Upper lobe of left lung (tissue), 6 donors: Measurements from ENCODE around the gene RIN3. TPM values are rescaled to one million over a fixed set of nuclear protein-coding genes. Genes with fewer than 3 reads are reported as not detected.
A peak's percentile ranks its signal among the peaks of the same experiment; 100 is the strongest.

ENCODE experiments used
- ATAC-seq, 2 donors: fragments of 200-7000 bp; cut with Tn5 transposase; one replicate each; pipeline ENCODE4 v1.9.1; 2022; ENCODE audit warnings: mild to moderate bottlenecking in 2 of 2, moderate library complexity in 2 of 2; ENCODE audit not compliant: low FRiP score in 2 of 2
- DNase-seq, 2 donors: peaks; one replicate each; pipeline ENCODE4 v3.0.0-alpha.2; 2019 to 2020
- H3K27ac ChIP-seq, 4 donors: fragments of 200-600 bp; sonication (generic); one replicate each; pipeline ENCODE4 v1.5.1; 2016 to 2019
- H3K27me3 ChIP-seq, 4 donors: fragments of 200-600 bp; sonication (generic); one replicate each; pipeline ENCODE4 v1.5.1; 2017 to 2019
- H3K36me3 ChIP-seq, 4 donors: fragments of 200-600 bp; sonication (generic); one replicate each; pipeline ENCODE4 v1.5.1; 2016 to 2019
- H3K4me1 ChIP-seq, 4 donors: fragments of 200-600 bp; sonication (generic); one replicate each; pipeline ENCODE4 v1.5.1; 2018 to 2019
- H3K4me3 ChIP-seq, 4 donors: fragments of 200-600 bp; sonication (generic); one replicate each; pipeline ENCODE4 v1.5.1; 2017 to 2019; ENCODE audit warnings: mild to moderate bottlenecking in 2 of 4, moderate library complexity in 1 of 4
- H3K9me3 ChIP-seq, 4 donors: fragments of 200-600 bp; sonication (generic); one replicate each; pipeline ENCODE4 v1.5.1; 2018 to 2019
- EP300 ChIP-seq, 4 donors: sonication (generic); formaldehyde crosslinking; IDR thresholded peaks; one replicate each; pipeline ENCODE4 v1.5.1; 2017; ENCODE audit warnings: antibody characterized with exemption in 4 of 4, control low read depth in 2 of 4
- POLR2A ChIP-seq, 4 donors: fragments of 450-650 bp; IDR thresholded peaks; one replicate each; pipeline ENCODE4 v1.5.1; 2016 to 2017; ENCODE audit warnings: antibody characterized with exemption in 4 of 4, mild to moderate bottlenecking in 2 of 4
- POLR2AphosphoS5 ChIP-seq, 2 donors: sonication (generic); formaldehyde crosslinking; IDR thresholded peaks; one replicate each; pipeline ENCODE4 v1.5.1; 2017; ENCODE audit warnings: antibody characterized with exemption in 2 of 2
- WGBS, 2 donors: methylation state at CpG; one replicate each; pipeline ENCODE4 v1.1.5; 2017 to 2018; 5-methylcytosine and 5-hydroxymethylcytosine counted together
- total RNA-seq, 6 donors: library from RNA; depleted of rRNA in 4 of 6; stranded (reverse); fragments of >200 nt in 4 of 6; gene quantifications; one replicate each; pipeline versions ENCODE4 v1.1.0 to v1.2.1, GENCODE V29; 2016 to 2021
- TF ChIP-seq, protein P1 (sequence below), 6 experiments: fragments of 450-650 bp in 4 of 6; fragments of 200-600 bp in 2 of 6; sonication (generic) in 2 of 6; IDR thresholded peaks; one replicate each; pipeline ENCODE4 v1.5.1; 2016 to 2019; ENCODE audit warnings: antibody characterized with exemption in 6 of 6
- donor health status: DM: no; HTN: no; CAD: no; lungs with moderate emphysema.
- donor health status: DM: no; HTN: yes; CAD: no; lungs with severe emphysema.

The RIN3 gene
- total RNA-seq, 6 donors from 2014 or later = 19.0 to 88.0 (median 59.7) TPM

DNA sequence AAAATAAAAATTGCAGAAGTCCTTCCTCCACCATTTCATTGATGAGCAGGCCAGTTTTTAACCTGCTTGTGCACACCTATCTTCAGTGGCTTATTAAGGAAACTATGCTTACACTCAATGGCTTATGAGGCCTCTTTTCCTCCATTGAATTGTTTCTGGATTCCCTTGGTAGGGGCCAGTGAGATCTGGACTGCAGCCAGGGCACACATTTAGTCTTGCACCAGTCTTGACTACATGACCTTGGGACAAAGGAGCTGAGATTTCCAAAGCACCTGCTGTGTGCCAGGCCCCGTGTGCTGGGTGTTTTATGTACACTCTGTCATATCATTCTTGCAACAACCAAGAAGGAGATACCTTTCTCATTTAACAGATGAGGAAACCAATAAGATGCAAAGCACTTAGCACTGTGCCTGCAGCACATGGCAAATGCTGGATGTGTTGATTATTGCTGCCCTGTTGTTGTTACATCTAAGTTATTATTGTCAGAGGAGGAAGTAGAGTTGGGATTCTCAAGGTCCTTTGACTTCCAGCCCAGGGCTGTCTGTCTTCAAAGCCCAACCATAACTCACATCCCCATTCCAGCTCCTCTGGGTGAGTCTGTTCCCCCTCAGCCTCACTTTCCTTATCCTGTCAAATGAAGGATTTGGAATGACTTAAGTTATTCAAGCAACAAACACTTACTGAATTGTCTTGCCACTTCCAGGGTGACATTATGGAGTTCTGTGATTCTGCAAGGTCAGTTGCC, 31.6 kb upstream of the RIN3 start:
- DNase-seq = peak in 1 of 2 donors; percentile 16
- Histone ChIP-seq H3K4me1 (peaks cover 13 to 15% (median 14%) of the 10 kb centered on the region in 4 donors), H3K4me3 (no peak overlapping the region), H3K9me3 (no peaks in the 10 kb centered on the region), H3K27ac (no peak overlapping the region), H3K27me3 (no peaks in the 10 kb centered on the region), H3K36me3 (no peaks in the 10 kb centered on the region)
- ATAC-seq = no peak
- no peak for TF ChIP-seq POLR2AphosphoS5 (IDR thresholded peaks at IDR 0.05)
- TF ChIP-seq, protein P1, sequence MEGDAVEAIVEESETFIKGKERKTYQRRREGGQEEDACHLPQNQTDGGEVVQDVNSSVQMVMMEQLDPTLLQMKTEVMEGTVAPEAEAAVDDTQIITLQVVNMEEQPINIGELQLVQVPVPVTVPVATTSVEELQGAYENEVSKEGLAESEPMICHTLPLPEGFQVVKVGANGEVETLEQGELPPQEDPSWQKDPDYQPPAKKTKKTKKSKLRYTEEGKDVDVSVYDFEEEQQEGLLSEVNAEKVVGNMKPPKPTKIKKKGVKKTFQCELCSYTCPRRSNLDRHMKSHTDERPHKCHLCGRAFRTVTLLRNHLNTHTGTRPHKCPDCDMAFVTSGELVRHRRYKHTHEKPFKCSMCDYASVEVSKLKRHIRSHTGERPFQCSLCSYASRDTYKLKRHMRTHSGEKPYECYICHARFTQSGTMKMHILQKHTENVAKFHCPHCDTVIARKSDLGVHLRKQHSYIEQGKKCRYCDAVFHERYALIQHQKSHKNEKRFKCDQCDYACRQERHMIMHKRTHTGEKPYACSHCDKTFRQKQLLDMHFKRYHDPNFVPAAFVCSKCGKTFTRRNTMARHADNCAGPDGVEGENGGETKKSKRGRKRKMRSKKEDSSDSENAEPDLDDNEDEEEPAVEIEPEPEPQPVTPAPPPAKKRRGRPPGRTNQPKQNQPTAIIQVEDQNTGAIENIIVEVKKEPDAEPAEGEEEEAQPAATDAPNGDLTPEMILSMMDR (IDR thresholded peaks at IDR 0.05) = no peak
- TF ChIP-seq EP300 (IDR thresholded peaks at IDR 0.05) = no peak
- TF ChIP-seq POLR2A (IDR thresholded peaks at IDR 0.05) = no peak
- WGBS, 2 donors = 75 to 100% methylated on average over 1 of the region's 1 CpG

DNA sequence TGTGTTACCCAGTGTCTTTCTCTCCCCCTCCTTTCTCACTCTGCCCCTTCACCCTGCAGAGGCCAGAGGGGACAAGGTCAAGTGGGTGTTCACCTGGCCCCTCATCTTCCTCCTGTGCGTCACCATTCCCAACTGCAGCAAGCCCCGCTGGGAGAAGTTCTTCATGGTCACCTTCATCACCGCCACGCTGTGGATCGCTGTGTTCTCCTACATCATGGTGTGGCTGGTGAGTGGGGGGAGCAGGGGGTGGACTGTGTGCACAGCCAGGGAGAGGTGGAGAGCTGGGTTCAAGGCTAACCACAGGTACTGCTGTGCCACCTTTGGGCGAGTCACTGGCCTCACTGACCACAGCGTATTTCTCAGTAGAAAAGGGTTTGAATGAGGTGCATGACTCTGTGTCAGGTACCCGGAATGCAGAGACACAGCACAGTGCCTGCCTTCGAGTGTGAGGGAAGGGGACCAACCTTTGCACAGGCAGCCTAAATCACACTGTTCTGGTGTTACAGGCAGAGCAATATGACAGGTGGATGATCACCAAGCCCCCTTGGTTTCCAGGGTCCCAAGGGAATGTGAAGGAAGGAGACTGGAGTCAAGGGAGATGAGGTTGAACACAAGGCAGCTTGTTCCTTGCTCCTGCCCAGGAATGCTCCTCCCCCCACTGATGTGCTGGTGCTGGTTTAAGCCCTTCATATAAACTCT, 30.8 kb upstream of the RIN3 start:
- Histone ChIP-seq H3K27ac (no peak overlapping the region), H3K9me3 (no peaks in the 10 kb centered on the region), H3K4me1 (peaks cover 20 to 23% (median 22%) of the 10 kb centered on the region in 4 donors), H3K27me3 (no peaks in the 10 kb centered on the region), H3K36me3 (no peaks in the 10 kb centered on the region), H3K4me3 (no peak overlapping the region)
- ATAC-seq (no peak), DNase-seq (peak in 1 of 2 donors; percentile 16)
- TF ChIP-seq EP300 (IDR thresholded peaks at IDR 0.05) (no peak), POLR2AphosphoS5 (IDR thresholded peaks at IDR 0.05) (no peak), POLR2A (IDR thresholded peaks at IDR 0.05) (no peak)
- TF ChIP-seq, protein P1 (IDR thresholded peaks at IDR 0.05) = no peak
- 94 to 95% methylated on average over 7 to 9 of the region's 9 CpGs for WGBS, 2 donors

DNA sequence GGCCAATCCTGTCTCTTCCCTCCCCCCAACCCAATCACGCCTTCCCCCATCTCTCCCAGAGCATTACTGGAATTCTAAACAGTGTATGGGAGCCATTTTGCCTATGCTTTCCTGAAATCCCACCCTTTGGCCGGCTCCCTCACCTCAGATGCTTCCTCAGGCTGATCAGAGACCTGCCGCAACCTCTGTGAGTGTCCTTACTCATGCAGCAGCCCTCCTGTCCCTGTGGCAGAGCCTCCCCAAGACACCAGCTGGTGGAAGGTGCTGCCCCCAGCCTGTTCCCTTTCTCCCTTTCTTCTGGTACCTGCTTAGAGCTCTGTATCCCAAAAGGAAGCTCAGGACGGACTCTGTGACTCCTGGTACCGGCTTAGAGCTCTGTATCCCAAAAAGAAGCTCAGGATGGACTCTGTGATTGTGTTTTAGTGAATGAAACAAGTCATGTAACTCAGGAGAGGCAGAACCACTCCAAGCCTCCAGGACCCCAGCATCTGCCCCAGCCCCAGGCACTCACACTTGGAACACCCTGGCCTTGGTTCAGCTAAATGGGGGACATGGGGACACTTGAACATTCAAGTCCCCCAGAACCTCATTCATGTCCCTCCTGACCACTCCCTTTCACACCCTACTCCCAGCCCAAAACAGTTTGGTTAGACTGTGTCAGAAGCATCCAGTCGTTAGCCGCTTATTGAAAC, 29.3 kb upstream of the RIN3 start:
- TF ChIP-seq POLR2A (IDR thresholded peaks at IDR 0.05) (no peak), POLR2AphosphoS5 (IDR thresholded peaks at IDR 0.05) (no peak), EP300 (IDR thresholded peaks at IDR 0.05) (no peak)
- TF ChIP-seq, protein P1 (IDR thresholded peaks at IDR 0.05) = no peak
- 91 to 95% methylated on average over 5 to 7 of the region's 7 CpGs for WGBS, 2 donors
- H3K36me3 ChIP-seq = no peaks in the 10 kb centered on the region
- H3K4me1 ChIP-seq = peaks cover 22 to 33% (median 32%) of the 10 kb centered on the region in 4 donors
- no peaks in the 10 kb centered on the region for H3K9me3 ChIP-seq
- DNase-seq (no peak), ATAC-seq (no peak)
- no peaks in the 10 kb centered on the region for H3K27me3 ChIP-seq
- H3K27ac ChIP-seq = no peak overlapping the region
- H3K4me3 ChIP-seq = no peak overlapping the region

DNA sequence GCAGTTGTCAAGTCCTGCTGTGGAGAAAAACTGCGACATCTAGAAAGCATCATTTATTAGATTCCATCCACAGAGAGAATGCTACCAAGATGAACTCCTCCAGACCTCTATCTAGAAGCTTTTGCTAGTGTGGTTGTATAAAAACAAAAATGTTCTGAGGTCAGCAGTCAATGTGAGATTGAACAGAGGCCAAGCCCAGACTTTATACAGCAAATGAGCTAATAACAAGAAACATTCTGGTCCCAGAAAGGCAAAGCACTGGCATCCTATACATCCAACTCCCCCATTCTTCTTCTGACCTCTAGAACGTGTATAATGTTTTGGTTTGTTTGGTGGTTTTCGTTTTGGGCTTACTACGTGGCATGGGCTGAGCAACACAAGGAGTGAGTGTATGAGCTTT, 26.7 kb upstream of the RIN3 start:
- no peak for TF ChIP-seq POLR2AphosphoS5 (IDR thresholded peaks at IDR 0.05)
- no peak for TF ChIP-seq POLR2A (IDR thresholded peaks at IDR 0.05)
- TF ChIP-seq, protein P1 (IDR thresholded peaks at IDR 0.05) = no peak
- TF ChIP-seq EP300 (IDR thresholded peaks at IDR 0.05) = no peak
- Histone ChIP-seq H3K4me3 (no peak overlapping the region), H3K27me3 (no peaks in the 10 kb centered on the region), H3K4me1 (peaks cover 36 to 53% (median 45%) of the 10 kb centered on the region in 4 donors), H3K27ac (peak overlapping the region in 3 of 4 donors; percentile 65 to 82 (median 71)), H3K9me3 (no peaks in the 10 kb centered on the region), H3K36me3 (no peaks in the 10 kb centered on the region)
- ATAC-seq (no peak), DNase-seq (no peak)
- WGBS, 2 donors = 82 to 86% methylated on average over 4 of the region's 4 CpGs
